Stimulated activated CD8-positive, alpha-beta memory T cell treated with anti-CD3 and anti-CD28 coated beads, Interleukin-15, amount 100 ng/mL, for 48 hours (primary cell): ENCODE data around the gene HSD3B2.

ENCODE experiments used
- DNase-seq, 2 donors: peaks; one replicate each; pipeline ENCODE4 v3.0.0-alpha.2; 2020; ENCODE audit warnings: low read depth in 2 of 2

HSD3B2 gene

DNA sequence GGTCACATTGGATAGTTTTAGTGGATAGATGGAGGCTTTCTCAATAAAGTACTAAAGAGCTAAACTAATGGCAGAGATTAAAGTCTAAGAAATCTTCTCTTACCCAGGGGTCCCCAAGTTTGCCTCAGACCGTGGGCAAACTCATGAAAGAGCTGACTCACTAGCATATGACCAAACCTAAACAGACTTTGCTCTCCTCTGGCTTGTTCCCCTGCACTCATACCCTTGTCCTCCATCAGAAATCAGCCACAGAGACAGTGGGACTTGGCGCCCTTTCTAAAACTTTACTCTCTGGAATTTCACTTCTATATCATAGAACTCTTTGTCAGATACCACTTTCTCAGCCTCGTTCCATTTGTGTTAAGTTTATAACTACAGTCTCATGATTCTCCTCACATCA lies 17.0 kb upstream of the HSD3B2 start:
- no peak for DNase-seq

DNA sequence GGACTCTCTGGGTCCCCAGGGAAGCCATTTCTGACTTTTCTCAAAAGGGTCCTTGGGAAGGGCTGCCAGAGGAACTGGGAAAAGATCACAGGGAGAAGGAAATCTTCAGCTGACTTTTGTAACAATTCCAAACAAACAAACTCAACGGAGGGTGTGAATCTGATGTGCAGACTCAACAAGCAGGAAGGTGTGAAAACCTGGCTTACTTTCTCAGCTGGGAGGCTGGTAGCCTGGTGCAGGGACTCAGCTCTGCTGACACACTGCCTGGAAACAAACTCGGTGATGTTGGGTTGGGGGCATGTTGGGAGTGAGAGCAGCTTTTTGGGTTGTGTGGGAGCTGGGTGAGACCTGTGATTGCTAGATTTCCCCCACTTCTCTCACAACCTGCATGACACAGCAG lies 10.2 kb upstream of the HSD3B2 start:
- no peak for DNase-seq

DNA sequence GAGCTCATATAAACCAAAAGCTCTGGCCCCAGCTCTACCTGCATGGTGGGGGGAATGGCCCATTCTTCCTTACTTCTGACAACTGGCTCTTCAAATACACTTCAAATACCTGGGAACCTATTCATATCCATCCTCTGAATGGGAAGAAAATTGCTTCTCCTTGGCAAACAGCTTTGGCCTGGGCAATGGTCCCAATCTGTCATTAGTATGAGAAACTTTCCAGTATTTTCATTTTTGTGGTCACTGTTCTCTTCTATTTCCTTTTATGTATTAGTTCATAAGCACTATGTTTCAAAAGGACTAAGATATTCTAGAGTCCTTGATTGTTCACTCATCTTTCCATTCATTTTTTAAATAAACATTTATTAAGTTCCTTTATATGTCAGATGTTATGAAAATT lies 5.2 kb upstream of the HSD3B2 start:
- no peak for DNase-seq

DNA sequence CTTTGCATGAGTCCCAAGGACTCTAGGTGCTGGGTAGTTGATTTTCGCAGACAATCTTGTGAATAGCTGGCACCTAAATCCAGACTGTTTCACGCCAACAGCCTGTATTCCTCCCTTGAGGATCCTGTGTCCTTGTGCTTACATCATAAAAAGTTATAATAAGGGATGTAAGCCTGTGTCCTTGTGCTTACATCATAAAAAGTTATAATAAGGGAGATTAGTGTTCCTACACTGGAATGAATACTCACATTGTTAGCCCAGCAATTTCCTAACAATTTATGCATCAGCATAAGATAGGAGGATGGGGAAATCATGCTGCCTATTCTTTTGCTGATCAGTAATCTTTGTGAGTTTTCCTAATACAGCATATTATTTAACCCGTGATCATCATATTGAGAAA lies 4.0 kb upstream of the HSD3B2 start:
- DNase-seq = no peak

DNA sequence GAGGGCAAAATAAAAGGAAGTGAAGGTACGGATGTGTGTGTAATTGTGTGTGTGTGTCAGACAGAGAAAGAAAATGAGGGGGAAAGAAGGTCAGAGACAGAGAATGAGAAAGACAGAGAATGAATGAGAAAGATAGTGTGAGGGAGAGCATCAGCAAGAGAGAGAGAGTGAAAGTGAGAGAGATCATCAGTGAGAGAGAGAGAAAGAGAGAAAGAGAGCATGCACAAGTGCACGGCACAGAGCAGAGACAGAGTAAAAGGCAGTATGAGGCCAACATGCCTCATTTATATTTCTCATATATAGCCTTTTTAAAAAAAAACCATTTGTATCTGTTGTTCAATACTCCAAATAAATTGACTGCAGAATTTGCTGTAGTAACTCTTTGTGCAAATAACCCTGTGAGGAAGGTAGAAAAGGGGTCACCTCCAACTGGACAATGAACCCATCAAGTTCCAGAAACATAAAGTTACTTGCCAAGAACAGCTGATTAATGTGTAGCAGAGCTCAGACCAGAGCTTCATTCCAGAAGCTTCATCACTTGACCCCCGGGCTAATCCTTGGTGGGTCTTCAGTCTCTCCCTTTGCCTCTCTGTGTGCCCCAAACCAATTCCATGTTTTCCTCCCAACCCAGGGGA lies 1.2 kb downstream of the HSD3B2 start:
- DNase-seq = no peak

- DNase-seq = no peak
Measured at GRCh38 chr1:119419109-119419508, 4.2 kb downstream of the HSD3B2 start.

DNA sequence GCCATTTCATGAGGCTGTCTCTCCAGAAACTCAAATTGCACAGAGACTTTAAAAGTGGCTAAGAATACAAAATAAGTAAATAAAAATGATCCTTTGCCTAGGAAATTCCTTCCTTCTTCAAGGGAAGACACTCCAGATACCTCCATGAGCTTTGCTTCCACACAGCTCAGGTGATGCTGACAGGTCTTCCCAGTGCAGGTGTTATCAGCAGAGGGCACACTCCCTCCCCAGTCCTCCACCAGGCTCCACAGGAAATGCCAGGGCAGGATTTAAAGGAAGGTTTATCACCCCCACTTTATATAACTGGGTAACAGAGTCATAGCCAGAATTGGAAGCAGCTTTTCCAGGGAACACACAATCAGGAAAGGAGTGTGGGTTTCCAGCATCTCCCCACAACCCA lies 5.7 kb downstream of the HSD3B2 start:
- no peak for DNase-seq

DNA sequence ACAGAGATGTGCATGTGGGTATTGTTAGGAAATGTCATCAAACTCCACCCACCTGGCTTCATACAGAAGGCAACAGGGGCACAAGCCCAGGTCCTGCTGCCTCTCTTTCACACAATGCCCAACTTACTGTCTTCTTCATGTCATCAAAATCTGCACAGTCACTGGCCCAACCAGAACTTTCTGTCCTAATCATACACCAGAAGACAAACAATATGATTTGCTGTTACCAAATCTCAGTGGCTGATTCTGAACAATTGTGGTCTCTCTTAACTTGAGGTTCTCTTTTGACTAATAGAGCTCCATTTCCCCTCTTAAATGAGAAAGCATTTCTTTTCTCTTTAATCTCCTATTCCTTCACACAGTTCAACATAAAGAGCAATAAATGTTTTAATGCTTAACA lies 7.7 kb downstream of the HSD3B2 start:
- DNase-seq = no peak

DNA sequence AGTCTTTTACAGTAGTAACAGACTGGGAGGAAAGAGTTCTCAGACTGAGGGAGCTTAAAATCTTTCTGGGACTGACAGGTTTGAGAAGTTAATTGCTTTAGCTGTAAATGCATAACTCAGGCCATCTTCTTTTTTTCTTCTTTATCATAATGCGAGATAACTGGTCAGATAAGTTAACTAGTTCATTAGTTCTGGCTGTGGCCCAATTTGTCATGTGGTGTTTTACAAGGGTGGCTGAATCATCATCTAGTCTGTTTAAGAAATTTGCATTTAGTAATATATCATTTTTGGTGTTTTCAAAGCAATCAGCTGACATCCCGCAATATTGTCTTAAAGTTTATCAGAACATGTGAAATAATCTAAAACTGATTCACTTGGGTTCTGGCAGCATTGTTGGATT lies 14.0 kb downstream of the HSD3B2 start:
- DNase-seq = no peak

- no peak for DNase-seq
Measured at GRCh38 chr1:119429687-119430086, 14.7 kb downstream of the HSD3B2 start.

DNA sequence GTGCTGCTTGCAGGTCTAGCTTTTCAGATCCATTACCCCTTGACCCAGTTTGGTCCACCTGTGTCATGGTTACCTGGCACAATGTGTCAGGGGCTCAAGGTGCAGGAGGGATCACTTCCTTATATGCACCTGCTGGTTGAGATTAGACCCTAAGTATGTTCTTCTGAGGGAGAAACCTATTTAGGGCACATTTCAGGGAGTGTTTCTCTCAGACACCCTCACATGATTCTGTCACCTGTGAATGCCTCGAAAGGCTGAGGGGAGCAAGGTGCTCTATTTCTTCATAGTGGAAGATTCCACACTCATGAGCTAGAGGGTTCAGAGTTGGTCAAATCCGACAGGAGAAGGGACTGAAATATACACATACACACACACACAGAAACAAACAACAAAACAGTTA lies 15.5 kb downstream of the HSD3B2 start:
- DNase-seq = no peak

GRCh38 chr1:119431836-119432235 lies 16.9 kb downstream of the HSD3B2 start:
- no peak for DNase-seq

DNA sequence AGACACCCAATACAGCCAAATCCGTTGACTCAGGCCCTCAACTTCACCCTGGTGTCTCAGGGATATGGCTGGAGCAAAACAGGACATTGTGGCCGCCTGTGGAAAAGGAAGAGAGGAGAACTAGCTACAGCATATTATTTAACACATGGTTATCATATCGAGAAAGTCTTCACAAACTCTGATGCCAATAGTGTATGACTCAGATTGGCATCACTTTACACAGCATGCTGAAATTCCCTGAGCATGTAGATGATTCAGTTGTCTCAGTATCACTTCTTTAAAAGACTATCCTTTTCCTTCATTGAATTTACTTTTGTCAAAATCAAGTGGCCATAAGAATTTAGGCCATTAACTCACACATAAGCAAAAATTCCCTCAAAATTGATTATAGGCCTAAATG lies 20.1 kb downstream of the HSD3B2 start:
- no peak for DNase-seq

GRCh38 chr1:119438761-119439160 lies 23.8 kb downstream of the HSD3B2 start:
- DNase-seq = no peak

DNA sequence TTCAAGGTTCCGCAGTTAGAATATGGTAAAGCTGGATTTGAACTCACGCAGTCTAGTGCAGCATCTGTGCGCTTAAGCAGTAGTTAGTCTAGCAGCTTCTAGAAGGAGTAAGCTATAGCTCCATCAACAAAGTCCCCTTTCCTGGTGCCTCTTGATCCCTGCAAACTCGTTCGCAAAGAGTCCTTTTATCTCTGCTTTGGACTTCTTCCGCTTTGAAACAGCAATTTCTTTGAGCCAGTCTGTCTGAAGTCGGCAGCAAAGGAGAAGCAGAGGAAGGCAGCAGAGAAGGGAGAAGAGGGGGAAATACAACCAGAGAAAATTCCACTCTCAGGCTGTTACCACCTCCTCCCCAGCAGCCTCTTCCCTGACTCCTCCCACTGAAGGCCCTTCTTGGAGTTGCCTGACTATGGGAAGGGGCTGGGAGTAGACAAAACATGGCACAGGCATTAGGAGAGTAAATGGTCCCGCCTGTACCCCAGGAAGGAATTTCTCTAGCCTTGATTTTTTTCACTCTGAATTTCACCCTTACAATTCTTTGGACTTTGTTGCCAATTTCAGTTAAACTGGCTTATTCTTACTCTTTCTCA lies 25.9 kb downstream of the HSD3B2 start:
- no peak for DNase-seq

DNA sequence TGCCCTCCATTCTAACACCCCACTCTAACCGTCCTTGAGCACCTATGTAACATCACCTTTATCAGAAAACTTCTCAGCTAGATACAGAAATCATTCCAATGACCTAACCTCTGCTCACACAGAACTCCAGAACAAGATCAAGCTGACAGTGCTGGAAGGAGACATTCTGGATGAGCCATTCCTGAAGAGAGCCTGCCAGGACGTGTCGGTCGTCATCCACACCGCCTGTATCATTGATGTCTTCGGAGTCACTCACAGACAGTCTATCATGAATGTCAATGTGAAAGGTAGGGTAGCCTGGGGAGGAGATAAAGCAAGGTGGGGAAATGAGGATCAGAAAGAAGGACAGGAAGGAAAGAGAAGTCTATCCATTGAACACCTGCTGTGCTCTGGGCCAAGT lies 27.8 kb downstream of the HSD3B2 start:
- DNase-seq = no peak

GRCh38 chr1:119446321-119446720 lies 31.4 kb downstream of the HSD3B2 start:
- DNase-seq = no peak

- DNase-seq = no peak
Measured at GRCh38 chr1:119447344-119448126, 32.6 kb downstream of the HSD3B2 start.

DNA sequence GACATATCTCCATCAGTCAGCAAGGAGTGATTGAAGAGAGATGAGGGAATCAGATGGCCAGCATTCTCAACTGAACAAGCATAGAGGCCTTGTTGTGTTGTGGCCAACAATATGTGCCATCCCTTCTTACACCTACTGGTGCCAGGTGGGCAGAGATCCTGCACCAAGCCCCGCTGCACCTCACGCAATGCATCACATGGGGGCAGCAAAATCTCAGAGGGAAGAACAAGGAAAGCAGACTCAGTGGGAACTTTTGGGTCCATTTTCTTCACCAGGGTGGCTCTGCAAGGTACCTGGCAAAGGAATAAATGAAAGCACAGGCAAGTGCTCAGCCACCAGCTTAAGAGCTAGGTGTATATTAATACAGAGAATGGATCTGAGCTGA lies 33.2 kb downstream of the HSD3B2 start:
- DNase-seq = no peak

DNA sequence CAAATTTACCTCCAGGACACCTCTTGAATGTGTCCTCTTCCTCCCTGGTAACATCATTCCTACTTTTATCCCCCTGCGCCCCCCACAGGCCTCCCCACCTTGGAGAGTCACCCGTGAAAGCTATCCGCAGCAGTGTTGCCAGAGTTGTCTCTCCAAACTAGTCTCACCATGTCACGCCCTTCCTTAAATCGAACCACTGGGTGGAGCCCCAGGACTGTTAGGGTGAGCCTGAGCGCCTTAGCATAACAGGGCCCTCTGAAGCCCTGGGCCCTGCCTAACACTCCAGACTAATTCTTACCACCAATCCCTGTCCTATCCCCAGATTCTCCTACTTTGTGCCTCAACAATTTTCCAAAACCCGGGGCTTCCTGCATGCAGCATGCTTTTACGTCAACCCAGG lies 35.0 kb downstream of the HSD3B2 start:
- no peak for DNase-seq

DNA sequence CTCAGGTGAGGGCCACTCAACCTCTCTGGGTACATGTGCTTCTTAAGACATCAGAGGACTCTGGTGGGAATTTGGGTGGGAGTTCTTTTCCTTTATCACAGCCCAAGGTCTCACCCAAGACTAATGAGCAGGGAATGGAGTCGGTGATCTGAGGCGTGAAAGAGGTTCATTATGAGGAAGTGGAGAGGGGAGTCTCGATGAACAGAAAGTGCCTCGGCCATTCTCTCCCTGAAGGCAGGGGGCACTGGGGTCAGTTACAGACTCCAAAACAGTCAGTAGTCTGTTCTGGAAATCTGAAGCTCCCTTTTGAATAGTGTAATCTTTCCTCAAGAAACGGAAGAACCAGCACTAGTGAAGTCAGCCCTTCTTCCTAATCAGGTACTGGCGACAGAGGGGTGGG lies 36.2 kb downstream of the HSD3B2 start:
- DNase-seq = no peak

GRCh38 chr1:119452091-119452490 lies 37.1 kb downstream of the HSD3B2 start:
- DNase-seq = no peak

DNA sequence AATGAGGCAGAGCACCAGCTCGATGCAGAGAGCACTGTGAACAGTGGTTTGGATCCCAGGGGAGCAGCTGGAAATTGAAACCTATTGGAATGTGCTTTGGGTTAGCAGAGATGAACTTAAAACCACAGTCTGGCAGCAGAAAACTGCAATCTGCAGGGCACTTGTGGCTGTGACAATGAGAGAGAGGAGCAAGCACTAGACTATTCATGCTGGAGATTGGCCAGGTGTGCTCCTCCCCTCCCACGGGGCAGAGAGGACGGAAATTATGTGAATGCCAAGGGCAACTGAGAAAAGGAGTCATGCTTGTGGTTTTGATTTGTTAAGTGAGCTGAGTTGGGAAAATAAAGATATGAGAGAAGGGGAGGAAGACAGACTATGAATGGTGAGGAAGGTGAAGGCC lies 38.1 kb downstream of the HSD3B2 start:
- peak in 1 of 2 donors; percentile 4 for DNase-seq
